SIG-M5 treated with dmso at 0.1 percent for 504 hours (cell line): ENCODE measurements around the gene AGXT.

Experiments used
- DNase-seq: peaks from one replicate; lab custom pipeline; 2025; ENCODE audit not compliant: unreplicated experiment; lab: John Stamatoyannopoulos, UW

The AGXT gene

DNA sequence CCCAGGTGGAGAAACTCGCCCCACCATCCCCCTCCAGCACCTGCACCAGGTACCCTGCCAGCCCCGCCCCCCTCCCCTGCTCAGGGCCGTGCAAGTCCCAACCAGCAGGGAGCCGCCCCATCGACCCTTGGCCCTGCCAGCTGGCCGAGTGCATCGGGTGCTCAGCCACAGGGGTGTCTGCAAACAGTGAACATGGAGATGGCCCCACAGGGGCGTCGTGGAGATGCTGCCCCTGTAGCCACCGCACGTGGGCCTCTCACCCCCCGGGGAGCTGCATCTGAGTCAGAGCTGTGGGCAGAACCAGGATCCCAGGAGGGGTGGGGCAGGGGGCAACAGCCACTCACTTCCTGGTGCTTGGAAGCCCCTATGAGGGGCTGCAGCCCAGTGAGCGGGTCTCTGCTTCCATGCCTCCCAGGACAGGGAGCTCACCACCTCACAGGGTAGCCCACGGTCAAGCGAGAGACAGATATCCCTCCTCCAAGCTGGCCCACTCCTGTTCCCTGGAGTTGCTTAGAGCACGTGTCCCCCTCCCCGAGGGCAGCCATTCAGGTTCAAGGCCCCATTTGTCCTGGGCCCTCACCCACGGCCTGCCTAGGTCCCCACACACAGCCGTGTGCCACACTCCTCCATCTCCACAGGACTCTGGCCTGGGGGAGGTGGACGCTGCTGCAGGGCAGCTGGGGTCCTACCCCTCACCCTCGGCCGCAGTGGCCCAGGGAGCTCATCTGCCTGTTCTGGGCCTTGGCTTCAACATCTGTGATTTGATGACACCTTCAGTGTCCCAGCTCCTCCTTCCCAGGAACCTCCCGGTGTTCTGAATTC is 28.5 kb downstream of the AGXT start:
- DNase-seq, result peak; percentile 4

DNA sequence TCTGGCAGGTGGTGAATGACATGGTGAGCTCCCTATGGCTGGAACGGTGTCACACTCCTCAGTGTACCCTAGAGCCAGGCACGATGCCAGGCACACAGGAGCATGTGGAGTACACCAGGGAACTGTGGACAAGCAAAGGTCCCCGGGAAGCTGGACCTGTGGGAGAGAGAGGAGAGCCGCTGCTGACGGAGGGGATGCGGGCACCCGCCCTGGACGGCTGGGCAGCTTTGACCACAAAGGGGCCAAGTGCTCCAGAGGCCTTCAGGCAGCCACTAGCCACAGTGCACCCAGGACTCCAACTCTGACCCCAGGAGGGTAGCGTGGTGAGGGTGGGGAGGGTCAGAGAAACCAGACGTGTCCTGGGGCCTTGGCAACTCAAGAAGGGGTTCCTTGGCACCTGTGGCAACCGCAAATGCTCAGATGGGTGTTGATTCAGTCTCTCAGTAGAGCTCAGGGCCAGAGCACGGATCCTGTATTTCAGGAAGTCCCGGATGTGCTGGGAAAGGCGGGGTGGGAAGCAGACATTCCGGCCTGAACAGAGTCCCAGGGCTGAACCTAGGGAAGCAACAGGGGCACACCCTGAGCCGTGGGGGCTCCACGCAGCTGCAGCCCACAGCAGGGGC is 29.6 kb downstream of the AGXT start:
- peak; percentile 53 for DNase-seq

GRCh38 chr2:240898731-240899467 is 30.3 kb downstream of the AGXT start:
- no peak for DNase-seq

DNA sequence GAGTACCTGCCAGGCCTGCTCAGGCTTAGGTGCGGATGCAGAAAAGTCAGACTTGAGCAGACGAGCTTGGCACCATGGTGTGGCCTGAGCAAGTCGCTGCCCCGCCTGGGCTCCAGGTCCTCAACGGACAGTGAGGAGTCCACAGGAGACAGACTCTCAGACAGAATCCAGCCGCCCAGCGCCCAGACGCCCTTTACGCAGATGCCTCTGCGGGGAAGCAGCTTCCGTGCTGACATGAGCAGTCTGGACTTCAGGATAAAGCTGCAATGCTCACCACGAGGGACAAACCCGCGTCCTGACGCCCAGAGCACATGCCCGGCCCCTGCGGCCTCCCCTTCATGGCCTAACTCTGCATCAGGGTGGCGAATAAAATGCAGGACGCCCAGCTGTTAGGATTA is 30.8 kb downstream of the AGXT start:
- DNase-seq, result no peak

DNA sequence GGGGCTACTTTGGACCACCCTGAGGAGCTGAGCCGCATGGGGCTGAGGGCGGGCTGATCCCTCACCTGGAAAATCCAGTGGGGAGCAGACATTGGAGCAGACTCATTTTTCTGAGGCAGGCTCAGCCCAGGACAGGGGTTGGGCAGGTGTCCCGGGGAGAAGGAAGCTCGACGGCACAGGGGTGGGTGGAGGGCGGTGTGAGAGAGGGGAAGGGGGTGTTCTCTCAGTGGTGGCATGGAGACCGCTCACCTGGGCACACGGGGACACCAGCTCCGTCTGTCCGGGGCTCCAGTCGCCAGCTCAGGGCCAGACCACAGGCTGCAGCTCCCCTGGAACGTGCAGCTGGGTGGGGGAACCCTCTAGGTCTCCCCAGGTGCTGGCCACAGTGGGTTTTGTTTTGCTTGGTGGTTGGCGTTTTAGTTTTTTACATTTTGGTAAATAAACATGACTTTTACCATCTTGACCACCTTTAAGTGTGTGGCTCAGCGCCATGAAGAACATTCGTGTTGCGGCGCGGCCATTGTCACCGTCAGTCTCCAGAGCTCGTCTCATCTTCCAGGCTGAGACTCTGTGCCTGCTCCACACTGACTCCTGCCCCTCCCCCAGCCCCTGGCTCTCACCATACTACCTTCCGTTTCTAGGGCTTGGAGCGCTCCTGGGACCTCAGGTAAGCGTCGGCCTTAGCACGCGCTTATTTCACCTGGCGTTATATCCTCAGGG is 31.7 kb downstream of the AGXT start:
- no peak for DNase-seq

DNA sequence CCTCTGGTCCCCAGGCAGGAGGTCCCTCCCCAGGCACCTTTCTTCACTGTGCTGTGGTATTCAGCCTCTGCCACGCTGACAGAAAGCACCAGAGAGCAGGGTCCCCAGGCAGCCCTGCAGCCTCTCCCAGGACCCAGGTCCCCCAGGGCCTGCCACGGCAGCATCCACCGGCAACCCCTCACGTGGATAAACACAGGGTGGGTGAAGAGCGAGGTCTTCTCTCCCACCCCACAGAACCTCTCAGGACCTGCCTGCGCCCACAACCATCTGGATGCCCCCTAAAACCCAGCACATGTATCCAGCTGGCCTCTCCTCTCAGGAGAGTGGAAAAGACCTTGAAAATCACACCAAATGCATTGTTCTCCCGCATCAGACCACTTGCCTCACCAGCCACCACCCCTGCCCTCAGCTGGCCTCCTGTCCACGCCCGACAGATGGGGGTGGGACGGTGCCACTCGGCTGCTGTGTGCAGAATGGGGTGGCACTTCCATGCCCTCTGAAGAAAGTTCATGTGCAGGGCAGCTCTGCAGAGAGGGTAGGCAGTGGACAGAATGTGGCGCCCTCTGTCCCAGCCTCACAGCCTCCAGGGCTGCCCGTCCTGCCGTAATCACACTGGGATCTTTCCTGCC is 33.5 kb downstream of the AGXT start:
- no peak for DNase-seq

DNA sequence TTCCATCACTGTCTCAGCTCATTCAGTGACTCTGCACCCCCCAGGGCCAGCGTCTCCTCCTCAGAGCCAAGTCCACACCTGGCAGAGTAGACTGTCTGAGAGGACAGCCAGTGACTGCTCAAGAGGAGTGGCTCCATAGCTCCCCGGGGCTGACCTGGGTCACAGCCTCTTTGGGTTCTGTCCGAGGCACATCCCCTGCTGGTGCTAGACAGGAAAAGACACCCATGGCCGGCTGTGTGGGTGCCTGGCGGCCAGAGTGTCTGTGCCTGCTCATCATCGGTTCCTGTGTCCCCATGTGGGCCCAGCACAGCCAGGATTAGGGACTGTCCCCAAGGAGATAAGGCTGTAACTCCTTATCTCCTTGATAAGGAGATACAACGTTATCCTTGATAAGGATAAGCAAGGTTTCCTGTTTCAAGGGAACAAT is 34.0 kb downstream of the AGXT start:
- DNase-seq, result no peak

DNA sequence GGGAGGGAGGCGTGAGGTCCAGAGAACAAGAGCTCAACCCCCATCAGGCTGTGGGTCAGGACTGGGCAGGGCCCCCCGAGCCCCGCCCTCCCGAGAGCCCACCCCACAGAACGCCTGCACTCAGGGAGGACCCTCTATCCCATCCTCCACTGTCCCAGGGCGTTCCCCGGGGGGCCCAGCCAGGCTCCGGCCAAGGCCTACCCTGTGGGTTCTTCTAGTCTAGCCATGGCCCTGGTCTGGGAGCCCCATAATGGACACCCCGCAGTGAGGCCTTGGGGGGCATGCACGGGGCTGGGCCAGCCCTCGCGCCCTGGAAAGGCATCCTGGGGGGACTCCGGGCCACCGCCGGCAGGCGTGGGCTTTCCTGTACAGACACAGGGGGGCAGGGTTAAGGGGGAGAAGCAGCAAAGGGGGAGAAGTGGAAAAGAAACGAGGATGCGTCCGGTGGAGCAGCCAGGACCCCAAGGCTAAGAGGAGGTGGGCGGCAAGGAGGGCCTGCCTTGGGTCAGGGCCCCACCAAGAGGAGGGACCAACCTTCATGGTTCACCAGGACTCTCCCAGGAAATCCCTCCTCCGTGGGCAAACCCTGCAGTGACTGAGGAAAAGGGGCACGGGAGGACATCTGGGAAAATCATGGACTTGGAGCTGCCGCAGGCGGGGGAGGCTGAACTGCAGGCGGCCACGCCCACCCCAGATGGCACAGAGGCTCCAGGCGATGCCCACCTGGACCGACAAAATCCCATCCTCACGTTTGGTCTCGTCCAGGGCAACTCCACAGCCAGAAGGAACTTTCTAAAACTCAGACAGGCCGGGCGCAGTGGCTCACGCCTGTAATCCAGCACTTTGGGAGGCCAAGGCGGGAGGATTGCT is 34.8 kb downstream of the AGXT start:
- DNase-seq, result no peak

DNA sequence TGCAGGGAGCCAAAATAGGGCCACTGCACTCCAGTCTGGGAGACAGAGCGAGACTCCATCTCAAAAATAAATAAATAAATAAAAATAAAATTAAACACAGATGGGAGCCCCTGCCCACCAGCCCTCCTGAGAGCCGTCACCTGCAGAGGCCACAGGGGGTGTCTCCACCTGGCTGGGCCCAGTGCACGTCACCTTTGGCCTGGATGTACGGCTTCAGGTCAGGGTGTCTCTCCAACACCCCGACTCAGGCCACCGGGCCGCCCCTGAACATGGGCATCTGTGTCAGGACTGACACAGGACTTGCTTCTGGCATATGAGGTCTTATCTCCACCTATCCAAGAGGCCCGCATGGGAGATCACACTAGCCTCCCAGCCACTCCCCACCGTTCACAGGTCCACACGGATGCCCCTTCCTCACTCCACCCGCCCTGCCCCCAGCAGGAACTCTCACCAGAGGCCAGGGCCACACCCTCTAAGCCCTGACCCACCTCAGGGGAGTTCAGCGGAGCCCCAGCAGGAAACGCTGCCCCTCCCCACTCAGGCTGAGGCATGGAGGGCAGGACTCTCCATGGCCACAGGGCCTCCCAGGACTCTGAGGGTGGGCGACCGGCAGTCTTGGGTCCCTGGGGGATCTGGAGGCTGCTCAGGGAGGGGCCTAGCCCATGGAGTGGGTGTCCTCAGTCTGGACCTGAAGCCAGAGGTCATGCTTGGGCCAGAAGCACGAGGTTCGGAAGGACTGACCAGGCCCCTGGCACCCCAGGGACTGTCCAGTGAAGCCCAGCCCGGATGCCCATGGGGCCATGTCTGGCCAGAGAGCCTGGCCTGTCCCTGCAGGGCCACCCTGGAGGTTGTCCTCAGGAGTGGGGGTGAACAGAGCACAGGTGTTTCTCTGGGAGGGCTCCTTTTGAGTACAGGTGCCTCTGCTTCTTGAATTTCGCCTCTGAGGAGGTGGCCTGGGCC is 35.9 kb downstream of the AGXT start:
- no peak for DNase-seq

- DNase-seq, result no peak
Observed at GRCh38 chr2:240905176-240905781, 36.7 kb downstream of the AGXT start.

GRCh38 chr2:240906141-240906910 is 37.7 kb downstream of the AGXT start, which contains the start of gene CROCC2:
CROCC2 (plus strand) TSS chr2:240906336; CDS start chr2:240906514, 178 bp downstream.
- no peak for DNase-seq

DNA sequence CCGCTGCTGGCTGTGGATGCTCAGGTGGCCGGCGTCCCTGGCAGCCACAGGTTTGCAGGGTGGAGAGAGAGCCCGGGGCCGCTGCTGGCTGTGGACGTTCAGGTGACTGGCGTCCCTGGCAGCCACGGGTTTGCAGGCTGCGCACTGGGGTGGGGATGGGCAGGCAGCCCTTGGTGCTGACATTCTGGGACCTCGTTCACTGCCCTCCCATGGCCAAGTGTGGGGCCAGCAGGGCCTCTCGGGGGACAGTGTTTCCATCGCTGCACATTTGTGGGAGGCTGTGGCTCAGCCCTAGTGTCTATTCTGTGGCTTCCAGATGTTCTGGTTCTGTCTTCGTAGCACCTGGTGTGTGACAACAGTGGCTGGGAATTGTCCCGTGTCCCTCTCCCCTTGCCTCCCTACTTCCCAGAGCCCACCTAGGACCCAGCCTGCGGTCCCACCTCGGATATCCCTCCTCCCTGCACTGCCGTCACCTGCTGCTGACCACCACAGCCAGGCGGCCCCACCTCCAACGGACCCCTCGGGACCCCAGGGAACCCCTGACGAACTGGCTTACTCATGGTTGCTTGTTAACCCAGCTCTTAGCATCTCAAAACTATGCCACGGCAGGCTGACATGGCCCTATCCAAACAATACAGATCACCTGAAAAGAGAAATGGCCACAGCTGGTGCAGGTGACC is 38.4 kb downstream of the AGXT start:
- DNase-seq, result no peak

DNA sequence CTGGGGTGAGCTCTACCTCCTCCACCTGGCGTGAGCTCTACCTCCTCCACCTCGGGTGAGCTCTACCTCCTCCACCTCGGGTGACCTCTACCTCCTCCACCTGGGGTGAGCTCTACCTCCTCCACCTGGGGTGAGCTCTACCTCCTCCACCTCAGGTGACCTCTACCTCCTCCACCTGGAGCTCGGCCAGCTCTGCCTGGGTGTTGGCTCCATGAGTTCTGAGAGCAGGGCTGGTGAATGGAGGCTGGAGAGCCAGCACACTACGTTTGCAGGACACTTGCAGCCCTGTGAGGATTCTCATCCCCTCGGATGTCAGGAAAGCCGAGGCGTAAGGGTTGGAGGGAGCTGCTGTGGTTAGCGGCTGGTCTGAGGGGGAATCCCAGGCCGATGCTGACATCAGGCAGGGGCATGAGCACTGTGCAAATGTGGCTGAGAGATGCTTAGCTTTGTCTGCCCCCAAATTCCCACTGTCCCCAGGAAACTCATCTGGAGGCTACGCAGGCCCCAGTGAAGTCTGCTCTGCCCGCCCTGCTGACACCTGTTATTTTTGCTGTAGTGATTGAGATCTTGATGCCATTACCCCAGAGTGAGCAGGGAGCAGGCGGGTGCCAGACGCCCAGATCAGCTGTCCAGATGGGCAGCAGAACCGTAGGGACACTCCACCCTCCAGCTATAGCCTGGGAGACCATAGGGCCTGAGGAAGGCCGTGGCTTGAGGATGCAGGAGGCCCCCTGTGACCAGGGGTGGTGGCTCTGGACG is 40.8 kb downstream of the AGXT start:
- no peak for DNase-seq

GRCh38 chr2:240911641-240912265 is 43.1 kb downstream of the AGXT start:
- DNase-seq, result no peak

- no peak for DNase-seq
Observed at GRCh38 chr2:240912878-240913809, 44.5 kb downstream of the AGXT start.
